KG1 (cell line): ENCODE measurements around the gene FADS1.

Experiments
- DNase-seq: peaks from one replicate; lab custom pipeline; 2025; lab: John Stamatoyannopoulos, UW

FADS1 gene

GRCh38 chr11:61776561-61777075, 40.2 kb downstream of the FADS1 start:
- DNase-seq = peak; percentile 65

GRCh38 chr11:61775606-61776554, 40.9 kb downstream of the FADS1 start:
- DNase-seq = no peak

- no peak for DNase-seq
These were observed 41.7 kb downstream of the FADS1 start for GRCh38 chr11:61775106-61775505.

- DNase-seq = no peak
These were observed 42.4 kb downstream of the FADS1 start for GRCh38 chr11:61774411-61774810.

- DNase-seq = no peak
These were observed 43.0 kb downstream of the FADS1 start for GRCh38 chr11:61773809-61774208.

GRCh38 chr11:61773356-61773755, 43.4 kb downstream of the FADS1 start:
- no peak for DNase-seq

GRCh38 chr11:61771985-61772455, 44.8 kb downstream of the FADS1 start:
- no peak for DNase-seq

- DNase-seq = no peak
These were observed 45.5 kb downstream of the FADS1 start for GRCh38 chr11:61771195-61771894.

GRCh38 chr11:61769946-61770683, 46.7 kb downstream of the FADS1 start:
- DNase-seq = no peak

- no peak for DNase-seq
These were observed 47.5 kb downstream of the FADS1 start for GRCh38 chr11:61769169-61769920.

GRCh38 chr11:61768376-61769076, 48.3 kb downstream of the FADS1 start:
- no peak for DNase-seq

GRCh38 chr11:61766353-61766841, 50.4 kb downstream of the FADS1 start:
- no peak for DNase-seq

GRCh38 chr11:61765550-61766253, 51.1 kb downstream of the FADS1 start:
- DNase-seq = no peak

- DNase-seq = no peak
These were observed 52.1 kb downstream of the FADS1 start for GRCh38 chr11:61764606-61765260.

- DNase-seq = no peak
These were observed 52.7 kb downstream of the FADS1 start for GRCh38 chr11:61763930-61764605.

GRCh38 chr11:61762798-61763197, 54.0 kb downstream of the FADS1 start:
- DNase-seq = no peak

- DNase-seq = no peak
These were observed 54.6 kb downstream of the FADS1 start for GRCh38 chr11:61762223-61762615.

GRCh38 chr11:61761440-61762222, 55.2 kb downstream of the FADS1 start:
- no peak for DNase-seq
